ENCODE measurements around the gene UBALD2. TPM values are rescaled to one million over a fixed set of nuclear protein-coding genes. Genes with fewer than 3 reads are reported as not detected.
"Not testable (repeated sequence)": the region's sequence is repeated elsewhere in the genome, so short reads cannot be mapped to it uniquely, and the experiment has no call there.

UBALD2 gene
- polyA plus RNA-seq, 1 of the 3 experiments (the other 2 are of a cell fraction), result 27.0 TPM

DNA sequence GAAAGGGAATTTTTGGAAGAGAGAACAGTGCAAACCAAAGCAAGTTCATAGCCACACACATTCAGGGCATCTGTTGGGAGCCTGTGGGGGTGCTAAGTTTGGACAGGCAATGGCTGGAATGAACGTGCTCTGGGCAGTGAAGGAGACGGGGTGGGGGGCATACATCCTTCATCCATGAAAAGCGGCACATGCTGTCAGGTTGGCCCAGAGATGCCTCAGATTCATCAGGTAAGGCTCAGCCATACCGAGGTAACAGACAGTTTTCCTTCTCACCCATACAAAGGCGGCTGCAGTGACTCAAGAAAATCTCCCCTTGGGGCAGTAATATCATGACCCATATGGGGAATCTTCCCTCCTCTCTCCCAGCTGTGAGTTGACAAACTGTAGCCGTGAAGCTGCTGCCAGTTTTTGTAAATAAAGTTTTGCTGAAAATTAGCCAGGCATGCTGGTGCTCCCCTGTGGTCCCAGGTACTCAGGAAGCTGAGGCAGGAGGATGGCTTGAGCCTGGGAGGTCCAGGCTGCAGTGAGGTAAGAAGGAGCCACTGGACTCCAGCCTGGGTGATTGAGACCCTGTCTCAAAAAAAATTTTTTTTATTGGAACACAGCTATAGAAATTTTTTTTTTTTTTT, 9.2 kb upstream of the UBALD2 start:
- Histone ChIP-seq H3F3A (replicated peaks; ENCODE audit: insufficient read depth) (no peaks in the 10 kb centered on the region), H2AFZ (ENCODE audit: low read depth) (no peak overlapping the region), H3K4me1 (ENCODE audit: control insufficient read depth in 1 of 2, insufficient read depth in 2 of 2, low read depth in 1 of 2, low read length in 1 of 2) (no peaks in the 10 kb centered on the region; a peak in 1 of 4 replicates), H3K9me2 (no peaks in the 10 kb centered on the region), H3K27ac (ENCODE audit: low read depth in 2 of 2, low read length in 1 of 2) (no peak overlapping the region), H3K4me2 (no peak overlapping the region), H3K27me3 (ENCODE audit: insufficient read depth) (no peaks in the 10 kb centered on the region), H3K79me2 (ENCODE audit: insufficient read depth) (no peaks in the 10 kb centered on the region), H3K36me3 (replicated peaks in 1 of 2; ENCODE audit: control insufficient read depth in 1 of 2, insufficient read depth in 2 of 2, low read length in 1 of 2) (no peaks in the 10 kb centered on the region), H3K9ac (no peak overlapping the region), H3K4me3 (ENCODE audit: low read depth in 2 of 2, low read length in 1 of 2) (no peak overlapping the region), H4K20me1 (ENCODE audit: insufficient read depth) (no peaks in the 10 kb centered on the region), H3K9me3 (no peaks in the 10 kb centered on the region)
- TF ChIP-seq EP300 (IDR thresholded peaks at IDR 0.05; ENCODE audit: borderline replicate concordance in 1 of 2, low read depth in 1 of 2, low read length in 1 of 2) (no peak), RCOR1 (IDR thresholded peaks at IDR 0.05; ENCODE audit: low read length) (no peak), RAD21 (IDR thresholded peaks at IDR 0.05; ENCODE audit: low read length) (no peak), TCF12 (IDR thresholded peaks at IDR 0.05) (no peak), NRF1 (IDR thresholded peaks at IDR 0.05; ENCODE audit: low read depth, low read length) (no peak), FOSL2 (IDR thresholded peaks at IDR 0.05; ENCODE audit: borderline replicate concordance, low read depth) (no peak), SMC3 (IDR thresholded peaks at IDR 0.05; ENCODE audit: low read depth, low read length) (no peak), MEF2A (IDR thresholded peaks at IDR 0.05; ENCODE audit: borderline replicate concordance, low read depth) (no peak), POLR2AphosphoS5 (IDR thresholded peaks at IDR 0.05; ENCODE audit: low read depth, low read length) (no peak), FOXM1 (IDR thresholded peaks at IDR 0.05; ENCODE audit: low read depth) (no peak), TAF1 (IDR thresholded peaks at IDR 0.05; ENCODE audit: borderline replicate concordance, low read depth, low read length) (no peak), RFX5 (IDR thresholded peaks at IDR 0.05; ENCODE audit: low read length) (no peak)
- TF ChIP-seq, protein P1, sequence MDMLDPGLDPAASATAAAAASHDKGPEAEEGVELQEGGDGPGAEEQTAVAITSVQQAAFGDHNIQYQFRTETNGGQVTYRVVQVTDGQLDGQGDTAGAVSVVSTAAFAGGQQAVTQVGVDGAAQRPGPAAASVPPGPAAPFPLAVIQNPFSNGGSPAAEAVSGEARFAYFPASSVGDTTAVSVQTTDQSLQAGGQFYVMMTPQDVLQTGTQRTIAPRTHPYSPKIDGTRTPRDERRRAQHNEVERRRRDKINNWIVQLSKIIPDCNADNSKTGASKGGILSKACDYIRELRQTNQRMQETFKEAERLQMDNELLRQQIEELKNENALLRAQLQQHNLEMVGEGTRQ (IDR thresholded peaks at IDR 0.05; ENCODE audit: borderline replicate concordance, low read depth, low read length), result no peak
- TF ChIP-seq, protein P2, sequence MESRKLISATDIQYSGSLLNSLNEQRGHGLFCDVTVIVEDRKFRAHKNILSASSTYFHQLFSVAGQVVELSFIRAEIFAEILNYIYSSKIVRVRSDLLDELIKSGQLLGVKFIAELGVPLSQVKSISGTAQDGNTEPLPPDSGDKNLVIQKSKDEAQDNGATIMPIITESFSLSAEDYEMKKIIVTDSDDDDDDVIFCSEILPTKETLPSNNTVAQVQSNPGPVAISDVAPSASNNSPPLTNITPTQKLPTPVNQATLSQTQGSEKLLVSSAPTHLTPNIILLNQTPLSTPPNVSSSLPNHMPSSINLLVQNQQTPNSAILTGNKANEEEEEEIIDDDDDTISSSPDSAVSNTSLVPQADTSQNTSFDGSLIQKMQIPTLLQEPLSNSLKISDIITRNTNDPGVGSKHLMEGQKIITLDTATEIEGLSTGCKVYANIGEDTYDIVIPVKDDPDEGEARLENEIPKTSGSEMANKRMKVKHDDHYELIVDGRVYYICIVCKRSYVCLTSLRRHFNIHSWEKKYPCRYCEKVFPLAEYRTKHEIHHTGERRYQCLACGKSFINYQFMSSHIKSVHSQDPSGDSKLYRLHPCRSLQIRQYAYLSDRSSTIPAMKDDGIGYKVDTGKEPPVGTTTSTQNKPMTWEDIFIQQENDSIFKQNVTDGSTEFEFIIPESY (IDR thresholded peaks at IDR 0.05; ENCODE audit: borderline replicate concordance, low read depth), result no peak
- TF ChIP-seq, protein P3, sequence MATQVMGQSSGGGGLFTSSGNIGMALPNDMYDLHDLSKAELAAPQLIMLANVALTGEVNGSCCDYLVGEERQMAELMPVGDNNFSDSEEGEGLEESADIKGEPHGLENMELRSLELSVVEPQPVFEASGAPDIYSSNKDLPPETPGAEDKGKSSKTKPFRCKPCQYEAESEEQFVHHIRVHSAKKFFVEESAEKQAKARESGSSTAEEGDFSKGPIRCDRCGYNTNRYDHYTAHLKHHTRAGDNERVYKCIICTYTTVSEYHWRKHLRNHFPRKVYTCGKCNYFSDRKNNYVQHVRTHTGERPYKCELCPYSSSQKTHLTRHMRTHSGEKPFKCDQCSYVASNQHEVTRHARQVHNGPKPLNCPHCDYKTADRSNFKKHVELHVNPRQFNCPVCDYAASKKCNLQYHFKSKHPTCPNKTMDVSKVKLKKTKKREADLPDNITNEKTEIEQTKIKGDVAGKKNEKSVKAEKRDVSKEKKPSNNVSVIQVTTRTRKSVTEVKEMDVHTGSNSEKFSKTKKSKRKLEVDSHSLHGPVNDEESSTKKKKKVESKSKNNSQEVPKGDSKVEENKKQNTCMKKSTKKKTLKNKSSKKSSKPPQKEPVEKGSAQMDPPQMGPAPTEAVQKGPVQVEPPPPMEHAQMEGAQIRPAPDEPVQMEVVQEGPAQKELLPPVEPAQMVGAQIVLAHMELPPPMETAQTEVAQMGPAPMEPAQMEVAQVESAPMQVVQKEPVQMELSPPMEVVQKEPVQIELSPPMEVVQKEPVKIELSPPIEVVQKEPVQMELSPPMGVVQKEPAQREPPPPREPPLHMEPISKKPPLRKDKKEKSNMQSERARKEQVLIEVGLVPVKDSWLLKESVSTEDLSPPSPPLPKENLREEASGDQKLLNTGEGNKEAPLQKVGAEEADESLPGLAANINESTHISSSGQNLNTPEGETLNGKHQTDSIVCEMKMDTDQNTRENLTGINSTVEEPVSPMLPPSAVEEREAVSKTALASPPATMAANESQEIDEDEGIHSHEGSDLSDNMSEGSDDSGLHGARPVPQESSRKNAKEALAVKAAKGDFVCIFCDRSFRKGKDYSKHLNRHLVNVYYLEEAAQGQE (IDR thresholded peaks at IDR 0.05; ENCODE audit: low read depth, low read length), result no peak
- TF ChIP-seq, protein P4, sequence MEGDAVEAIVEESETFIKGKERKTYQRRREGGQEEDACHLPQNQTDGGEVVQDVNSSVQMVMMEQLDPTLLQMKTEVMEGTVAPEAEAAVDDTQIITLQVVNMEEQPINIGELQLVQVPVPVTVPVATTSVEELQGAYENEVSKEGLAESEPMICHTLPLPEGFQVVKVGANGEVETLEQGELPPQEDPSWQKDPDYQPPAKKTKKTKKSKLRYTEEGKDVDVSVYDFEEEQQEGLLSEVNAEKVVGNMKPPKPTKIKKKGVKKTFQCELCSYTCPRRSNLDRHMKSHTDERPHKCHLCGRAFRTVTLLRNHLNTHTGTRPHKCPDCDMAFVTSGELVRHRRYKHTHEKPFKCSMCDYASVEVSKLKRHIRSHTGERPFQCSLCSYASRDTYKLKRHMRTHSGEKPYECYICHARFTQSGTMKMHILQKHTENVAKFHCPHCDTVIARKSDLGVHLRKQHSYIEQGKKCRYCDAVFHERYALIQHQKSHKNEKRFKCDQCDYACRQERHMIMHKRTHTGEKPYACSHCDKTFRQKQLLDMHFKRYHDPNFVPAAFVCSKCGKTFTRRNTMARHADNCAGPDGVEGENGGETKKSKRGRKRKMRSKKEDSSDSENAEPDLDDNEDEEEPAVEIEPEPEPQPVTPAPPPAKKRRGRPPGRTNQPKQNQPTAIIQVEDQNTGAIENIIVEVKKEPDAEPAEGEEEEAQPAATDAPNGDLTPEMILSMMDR (IDR thresholded peaks at IDR 0.05), result no peak
- TF ChIP-seq, protein P5, sequence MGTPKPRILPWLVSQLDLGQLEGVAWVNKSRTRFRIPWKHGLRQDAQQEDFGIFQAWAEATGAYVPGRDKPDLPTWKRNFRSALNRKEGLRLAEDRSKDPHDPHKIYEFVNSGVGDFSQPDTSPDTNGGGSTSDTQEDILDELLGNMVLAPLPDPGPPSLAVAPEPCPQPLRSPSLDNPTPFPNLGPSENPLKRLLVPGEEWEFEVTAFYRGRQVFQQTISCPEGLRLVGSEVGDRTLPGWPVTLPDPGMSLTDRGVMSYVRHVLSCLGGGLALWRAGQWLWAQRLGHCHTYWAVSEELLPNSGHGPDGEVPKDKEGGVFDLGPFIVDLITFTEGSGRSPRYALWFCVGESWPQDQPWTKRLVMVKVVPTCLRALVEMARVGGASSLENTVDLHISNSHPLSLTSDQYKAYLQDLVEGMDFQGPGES (IDR thresholded peaks at IDR 0.05; ENCODE audit: low read depth, low read length), result no peak
- 67% methylated on average over 5 of the region's 6 CpGs for WGBS (ENCODE audit: low lambda C conversion rate)
- ChIA-PET POLR2A (no interaction called here), CTCF (interaction anchor here (1.4 to 4.4 kb wide), 3 partner anchors 15 to 152 kb away, joined by 4 to 21 read pairs (median 4); partner anchors contain the start of gene RNF157)
- no peak for DNase-seq

- CTCF ChIA-PET, result interaction anchor here (0.6 to 4.4 kb wide), 3 partner anchors 23 to 202 kb away, joined by 3 to 21 read pairs (median 4); no protein-coding TSS in a partner anchor
- not testable (repeated sequence) for H3K9me3 ChIP-seq; H3K79me2 ChIP-seq (ENCODE audit: insufficient read depth); H3K9me2 ChIP-seq; H3K36me3 ChIP-seq (replicated peaks in 1 of 2; ENCODE audit: control insufficient read depth in 1 of 2, insufficient read depth in 2 of 2, low read length in 1 of 2); H3K27me3 ChIP-seq (ENCODE audit: insufficient read depth); H3K27ac ChIP-seq (ENCODE audit: low read depth in 2 of 2, low read length in 1 of 2); H3K4me3 ChIP-seq (ENCODE audit: low read depth in 2 of 2, low read length in 1 of 2); H3K9ac ChIP-seq; H3F3A ChIP-seq (replicated peaks; ENCODE audit: insufficient read depth); DNase-seq; H3K4me2 ChIP-seq; H2AFZ ChIP-seq (ENCODE audit: low read depth); H3K4me1 ChIP-seq (ENCODE audit: control insufficient read depth in 1 of 2, insufficient read depth in 2 of 2, low read depth in 1 of 2, low read length in 1 of 2); H4K20me1 ChIP-seq (ENCODE audit: insufficient read depth)
- POLR2A ChIA-PET, result interaction anchor here (0.5 kb wide), 1 partner anchor 117 kb away, joined by 3 read pairs; no protein-coding TSS in a partner anchor
- WGBS (ENCODE audit: low lambda C conversion rate), result 83% methylated on average over 19 of the region's 19 CpGs
Observed at GRCh38 chr17:76256430-76257050, 8.6 kb upstream of the UBALD2 start.
